Suprapubic skin (tissue), 4 donors: ENCODE data around the gene AHSP. TPM values are rescaled to one million over a fixed set of nuclear protein-coding genes. Genes with fewer than 3 reads are reported as not detected.
A peak's percentile ranks its signal among the peaks of the same experiment; 100 is the strongest.
"Not testable (repeated sequence)": the region's sequence is repeated elsewhere in the genome, so short reads cannot be mapped to it uniquely, and the experiment has no call there.

ENCODE experiments used
- DNase-seq, 2 donors: peaks; one replicate each; pipeline ENCODE4 v3.0.0-alpha.2; 2019; ENCODE audit warnings: low spot score in 2 of 2
- H3K27ac ChIP-seq: fragments of 200-600 bp; sonication (generic); one replicate; pipeline ENCODE4 v1.5.1; 2019
- H3K27me3 ChIP-seq: fragments of 200-600 bp; sonication (generic); one replicate; pipeline ENCODE4 v1.5.1; 2019
- H3K36me3 ChIP-seq: fragments of 200-600 bp; sonication (generic); one replicate; pipeline ENCODE4 v1.5.1; 2019
- H3K4me1 ChIP-seq: fragments of 200-600 bp; sonication (generic); one replicate; pipeline ENCODE4 v1.5.1; 2019
- H3K4me3 ChIP-seq: fragments of 200-600 bp; sonication (generic); one replicate; pipeline ENCODE4 v1.5.1; 2019; ENCODE audit warnings: mild to moderate bottlenecking
- H3K9me3 ChIP-seq: fragments of 200-600 bp; sonication (generic); one replicate; pipeline ENCODE4 v1.5.1; 2019
- EP300 ChIP-seq: sonication (generic); formaldehyde crosslinking; IDR thresholded peaks from one replicate; pipeline ENCODE4 v1.6.1; 2017; ENCODE audit warnings: antibody characterized with exemption
- POLR2A ChIP-seq, 2 donors: fragments of 450-650 bp; IDR thresholded peaks; one replicate each; pipeline ENCODE4 v1.6.1; 2017; ENCODE audit warnings: antibody characterized with exemption in 2 of 2, mild to moderate bottlenecking in 2 of 2, moderate library complexity in 2 of 2
- POLR2AphosphoS5 ChIP-seq, 3 donors: sonication (generic); formaldehyde crosslinking; IDR thresholded peaks; one replicate each; pipeline ENCODE4 v1.6.1; 2017; ENCODE audit warnings: antibody characterized with exemption in 3 of 3
- WGBS: methylation state at CpG from one replicate; pipeline ENCODE4 v1.1.5; 2018; 5-methylcytosine and 5-hydroxymethylcytosine counted together
- total RNA-seq, 4 donors: library from RNA; depleted of rRNA; stranded (reverse); fragments of >200 nt; gene quantifications; one replicate each; pipeline ENCODE4 v1.1.0, GENCODE V29; 2016
- TF ChIP-seq, protein P1 (sequence below), 2 donors: fragments of 200-600 bp in 1 of 2; fragments of 450-650 bp in 1 of 2; sonication (generic) in 1 of 2; IDR thresholded peaks; one replicate each; pipeline ENCODE4 v1.5.1; 2016 to 2019; ENCODE audit warnings: antibody characterized with exemption in 2 of 2, mild to moderate bottlenecking in 1 of 2, moderate library complexity in 1 of 2

Gene AHSP
- total RNA-seq, 4 donors from 2014 or later: not detected

GRCh38 chr16:31501966-31502348 lies 25.7 kb upstream of the AHSP start:
- H3K4me3 ChIP-seq: no peak overlapping the region
- H3K4me1 ChIP-seq: peaks cover 12% of the 10 kb centered on the region
- no peaks in the 10 kb centered on the region for H3K27me3 ChIP-seq
- 78% methylated on average over 4 of the region's 4 CpGs for WGBS
- no peaks in the 10 kb centered on the region for H3K9me3 ChIP-seq
- TF ChIP-seq, protein P1, sequence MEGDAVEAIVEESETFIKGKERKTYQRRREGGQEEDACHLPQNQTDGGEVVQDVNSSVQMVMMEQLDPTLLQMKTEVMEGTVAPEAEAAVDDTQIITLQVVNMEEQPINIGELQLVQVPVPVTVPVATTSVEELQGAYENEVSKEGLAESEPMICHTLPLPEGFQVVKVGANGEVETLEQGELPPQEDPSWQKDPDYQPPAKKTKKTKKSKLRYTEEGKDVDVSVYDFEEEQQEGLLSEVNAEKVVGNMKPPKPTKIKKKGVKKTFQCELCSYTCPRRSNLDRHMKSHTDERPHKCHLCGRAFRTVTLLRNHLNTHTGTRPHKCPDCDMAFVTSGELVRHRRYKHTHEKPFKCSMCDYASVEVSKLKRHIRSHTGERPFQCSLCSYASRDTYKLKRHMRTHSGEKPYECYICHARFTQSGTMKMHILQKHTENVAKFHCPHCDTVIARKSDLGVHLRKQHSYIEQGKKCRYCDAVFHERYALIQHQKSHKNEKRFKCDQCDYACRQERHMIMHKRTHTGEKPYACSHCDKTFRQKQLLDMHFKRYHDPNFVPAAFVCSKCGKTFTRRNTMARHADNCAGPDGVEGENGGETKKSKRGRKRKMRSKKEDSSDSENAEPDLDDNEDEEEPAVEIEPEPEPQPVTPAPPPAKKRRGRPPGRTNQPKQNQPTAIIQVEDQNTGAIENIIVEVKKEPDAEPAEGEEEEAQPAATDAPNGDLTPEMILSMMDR (IDR thresholded peaks at IDR 0.05): no peak
- no peak overlapping the region for H3K27ac ChIP-seq
- no peak for DNase-seq
- H3K36me3 ChIP-seq: peaks cover 35% of the 10 kb centered on the region

DNA sequence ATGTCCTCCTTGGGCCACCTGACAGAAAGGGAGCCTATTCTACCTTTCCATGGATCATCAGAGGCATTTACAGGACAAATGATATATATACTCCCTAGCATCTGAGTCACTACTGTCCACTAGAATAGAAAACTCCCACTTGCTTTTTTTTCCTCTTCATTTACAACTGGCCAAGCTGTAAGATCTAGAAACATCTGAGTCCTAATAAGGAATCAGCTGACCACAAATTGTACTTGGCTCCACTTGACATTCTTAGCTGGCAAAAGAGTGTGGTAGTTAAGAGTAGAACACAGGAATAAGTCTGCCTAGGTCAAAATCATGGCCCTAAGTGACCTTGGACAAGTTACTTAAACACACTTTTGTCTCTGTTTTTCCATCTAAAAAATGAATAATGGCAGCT lies 24.7 kb upstream of the AHSP start:
- peaks cover 20% of the 10 kb centered on the region for H3K4me1 ChIP-seq
- H3K27ac ChIP-seq: no peak overlapping the region
- peaks cover 27% of the 10 kb centered on the region for H3K36me3 ChIP-seq

GRCh38 chr16:31503555-31503954 lies 24.1 kb upstream of the AHSP start:
- WGBS: 91% methylated on average over 8 of the region's 8 CpGs
- H3K27ac ChIP-seq, H3K9me3 ChIP-seq, H3K4me3 ChIP-seq, H3K27me3 ChIP-seq, DNase-seq: not testable (repeated sequence)
- Histone ChIP-seq H3K36me3 (peaks cover 21% of the 10 kb centered on the region), H3K4me1 (peaks cover 20% of the 10 kb centered on the region)

More for the DNA sequence above, 24.7 kb upstream of the AHSP start:
- DNase-seq: no peak
- H3K27me3 ChIP-seq: no peaks in the 10 kb centered on the region
- TF ChIP-seq POLR2A (IDR thresholded peaks at IDR 0.05): no peak
- TF ChIP-seq EP300: no peak
- TF ChIP-seq POLR2AphosphoS5 (IDR thresholded peaks at IDR 0.05): no peak
- TF ChIP-seq, protein P1 (IDR thresholded peaks at IDR 0.05): no peak
- H3K9me3 ChIP-seq: no peaks in the 10 kb centered on the region
- H3K4me3 ChIP-seq: no peak overlapping the region

DNA sequence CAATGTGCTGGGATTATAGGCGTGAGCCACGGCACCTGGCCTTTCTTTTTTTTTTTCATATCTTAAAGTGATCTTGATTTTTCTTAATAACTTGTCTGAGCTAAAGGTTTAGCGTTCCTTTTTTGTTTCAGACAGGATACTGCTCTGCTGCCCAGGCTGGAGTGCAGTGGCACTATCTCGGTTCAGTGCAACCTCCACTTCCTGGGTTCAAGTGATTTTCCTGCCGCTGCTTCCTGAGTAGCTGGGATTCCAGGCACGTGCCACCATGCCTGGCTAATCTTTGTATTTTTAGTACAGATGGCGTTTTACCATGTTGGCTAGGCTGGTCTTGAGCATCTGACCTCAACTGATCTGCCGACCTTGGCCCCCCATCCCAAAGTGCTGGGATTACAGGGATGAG lies 23.5 kb upstream of the AHSP start:
- Histone ChIP-seq H3K36me3 (peaks cover 16% of the 10 kb centered on the region), H3K9me3 (no peaks in the 10 kb centered on the region), H3K27me3 (no peaks in the 10 kb centered on the region), H3K4me1 (peaks cover 25% of the 10 kb centered on the region), H3K27ac (no peak overlapping the region), H3K4me3 (no peak overlapping the region)
- no peak for DNase-seq
- TF ChIP-seq POLR2AphosphoS5 (IDR thresholded peaks at IDR 0.05) (no peak), EP300 (no peak), POLR2A (IDR thresholded peaks at IDR 0.05) (no peak)
- TF ChIP-seq, protein P1 (IDR thresholded peaks at IDR 0.05): no peak
- WGBS: 68% methylated on average over 8 of the region's 8 CpGs

GRCh38 chr16:31505483-31505882 lies 22.2 kb upstream of the AHSP start:
- TF ChIP-seq POLR2A (IDR thresholded peaks at IDR 0.05) (no peak), POLR2AphosphoS5 (IDR thresholded peaks at IDR 0.05) (no peak), EP300 (no peak)
- TF ChIP-seq, protein P1 (IDR thresholded peaks at IDR 0.05): no peak
- H3K4me3 ChIP-seq: no peak overlapping the region
- no peaks in the 10 kb centered on the region for H3K9me3 ChIP-seq
- H3K27ac ChIP-seq: no peak overlapping the region
- 75% methylated on average over 4 of the region's 4 CpGs for WGBS
- no peak for DNase-seq
- H3K36me3 ChIP-seq: peaks cover 6% of the 10 kb centered on the region
- no peaks in the 10 kb centered on the region for H3K27me3 ChIP-seq
- H3K4me1 ChIP-seq: peaks cover 31% of the 10 kb centered on the region

DNA sequence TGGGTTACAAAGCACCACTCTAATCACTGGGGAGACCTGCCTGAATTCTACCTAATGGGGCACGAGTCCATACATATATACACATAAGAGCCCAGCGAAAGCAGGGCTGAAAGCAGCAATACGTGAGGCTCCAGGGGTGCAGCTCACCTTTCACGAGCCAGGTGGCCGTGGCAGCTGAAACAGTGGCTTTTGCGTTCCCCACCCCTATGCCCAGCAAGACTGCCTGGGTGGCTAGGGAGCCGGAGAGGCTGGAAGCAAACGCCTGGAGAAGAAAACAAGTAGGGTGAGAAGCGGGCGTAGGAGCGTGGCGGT lies 20.1 kb upstream of the AHSP start:
- 0% methylated on average over 12 of the region's 12 CpGs for WGBS
- no peaks in the 10 kb centered on the region for H3K9me3 ChIP-seq
- TF ChIP-seq, protein P1 (IDR thresholded peaks at IDR 0.05): no peak
- H3K36me3 ChIP-seq: peaks cover 6% of the 10 kb centered on the region
- peak overlapping the region; percentile 89 for H3K27ac ChIP-seq
- H3K4me3 ChIP-seq: peak overlapping the region; percentile 78
- DNase-seq: no peak
- peaks cover 31% of the 10 kb centered on the region for H3K4me1 ChIP-seq
- no peaks in the 10 kb centered on the region for H3K27me3 ChIP-seq
